GM21360 (cell line): ENCODE measurements around the gene SOCS3.

Experiments used
- ATAC-seq: cut with Tn5 transposase; IDR thresholded peaks from one replicate; pipeline ENCODE4 v1.9.1; 2021; ENCODE audit warnings: mild to moderate bottlenecking, moderate library complexity; ENCODE audit not compliant: unreplicated experiment

SOCS3 gene

DNA sequence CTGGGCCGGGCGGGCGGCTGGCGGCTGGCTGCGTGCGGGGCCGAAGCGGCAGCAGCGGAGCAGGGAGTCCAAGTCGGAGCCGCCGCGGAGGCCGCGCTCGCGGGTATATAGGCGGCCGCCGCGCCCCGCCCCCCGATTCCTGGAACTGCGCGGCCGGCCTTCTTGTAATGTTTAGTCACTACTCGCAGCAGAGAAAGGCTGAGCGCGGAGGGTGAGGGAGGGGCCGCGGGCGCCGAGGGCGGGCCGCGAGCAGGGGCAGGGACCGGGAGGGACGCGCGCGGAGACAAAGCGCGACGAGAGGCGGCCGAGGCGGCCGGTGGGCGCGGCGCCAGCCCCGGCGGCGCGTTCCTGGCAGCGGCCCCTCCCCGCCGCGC, at the start of gene SOCS3:
Gene SOCS3, minus strand, starts transcription at position 81 of the 374 bp plus-strand sequence. CDS start 982 bp downstream, outside the sequence.
- ATAC-seq, result peak; percentile 36

- ATAC-seq, result no peak
Observed at GRCh38 chr17:78409191-78409928, 49.5 kb upstream of the SOCS3 start.

DNA sequence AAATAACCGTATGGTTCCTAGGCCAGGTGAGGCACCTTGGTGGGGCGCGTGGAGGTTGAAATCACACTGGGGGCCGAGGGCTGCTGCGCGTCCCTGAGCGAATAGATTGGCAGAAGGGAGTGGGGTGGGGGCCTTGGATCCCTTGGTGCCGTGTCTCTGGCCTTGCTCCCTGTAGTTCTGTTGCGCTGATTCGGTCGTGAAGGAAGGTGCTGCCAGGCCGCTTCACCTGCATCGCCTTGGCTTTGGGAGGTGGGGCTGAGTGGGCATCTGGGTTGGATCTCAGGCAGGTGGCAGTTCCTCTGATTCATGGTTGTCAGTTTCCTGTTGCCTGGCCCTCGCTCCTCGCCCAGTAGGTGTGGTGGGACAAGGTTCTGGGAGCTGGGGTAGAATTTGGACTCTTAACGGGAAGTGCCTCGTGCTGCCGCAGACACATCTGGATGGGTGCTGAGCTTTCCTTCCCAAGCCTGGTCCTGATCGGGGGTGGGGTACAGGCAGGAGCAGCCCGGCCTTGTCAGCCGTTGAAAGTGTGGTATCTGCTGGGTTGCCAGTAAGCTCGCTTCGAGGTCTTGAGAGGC, 48.7 kb upstream of the SOCS3 start:
- no peak for ATAC-seq

GRCh38 chr17:78407387-78408000, 47.6 kb upstream of the SOCS3 start:
- no peak for ATAC-seq

- no peak for ATAC-seq
Observed at GRCh38 chr17:78406920-78407319, 47.0 kb upstream of the SOCS3 start.

DNA sequence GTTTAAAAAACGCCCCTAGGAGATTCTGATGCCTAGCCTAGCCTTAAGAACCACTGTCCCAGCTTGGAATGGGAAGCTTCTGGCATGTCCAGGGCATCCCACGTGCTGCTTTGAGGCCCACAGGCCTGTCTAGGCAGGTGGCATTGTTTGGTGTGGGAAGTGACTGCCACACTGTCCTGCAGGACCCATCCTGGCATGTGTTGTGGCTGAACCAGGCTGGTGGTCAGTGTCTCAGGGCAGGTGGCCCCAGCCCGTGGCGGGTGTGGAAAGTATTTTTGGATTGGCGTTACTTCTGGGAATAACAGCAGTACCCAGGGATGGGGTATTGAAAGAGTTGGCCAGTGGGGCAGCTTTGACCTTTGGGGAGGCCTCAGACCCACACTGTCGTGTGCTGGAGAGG, 46.5 kb upstream of the SOCS3 start:
- ATAC-seq, result no peak

- no peak for ATAC-seq
Observed at GRCh38 chr17:78403822-78404221, 43.9 kb upstream of the SOCS3 start.

DNA sequence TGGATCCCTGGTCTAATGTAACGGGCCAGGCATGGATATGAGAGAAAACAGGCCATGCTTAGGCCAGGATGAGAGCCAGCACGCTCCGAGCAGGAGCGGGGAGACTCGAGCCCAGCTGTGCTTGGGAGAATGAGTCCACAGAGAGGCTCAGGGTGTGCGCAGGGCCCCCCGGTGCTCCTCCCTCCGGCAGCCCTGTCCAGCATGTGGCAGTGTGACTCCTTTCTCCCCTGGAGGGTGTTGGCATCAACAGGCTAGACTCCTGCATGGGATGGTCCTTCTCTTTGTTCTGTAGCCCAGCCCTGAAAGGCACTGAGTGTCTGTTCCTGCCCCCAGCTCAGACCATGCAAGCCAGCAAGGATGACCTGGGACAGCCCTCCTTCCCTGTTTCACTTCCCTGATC, 42.0 kb upstream of the SOCS3 start:
- ATAC-seq, result no peak

- ATAC-seq, result no peak
Observed at GRCh38 chr17:78401246-78401645, 41.4 kb upstream of the SOCS3 start.

DNA sequence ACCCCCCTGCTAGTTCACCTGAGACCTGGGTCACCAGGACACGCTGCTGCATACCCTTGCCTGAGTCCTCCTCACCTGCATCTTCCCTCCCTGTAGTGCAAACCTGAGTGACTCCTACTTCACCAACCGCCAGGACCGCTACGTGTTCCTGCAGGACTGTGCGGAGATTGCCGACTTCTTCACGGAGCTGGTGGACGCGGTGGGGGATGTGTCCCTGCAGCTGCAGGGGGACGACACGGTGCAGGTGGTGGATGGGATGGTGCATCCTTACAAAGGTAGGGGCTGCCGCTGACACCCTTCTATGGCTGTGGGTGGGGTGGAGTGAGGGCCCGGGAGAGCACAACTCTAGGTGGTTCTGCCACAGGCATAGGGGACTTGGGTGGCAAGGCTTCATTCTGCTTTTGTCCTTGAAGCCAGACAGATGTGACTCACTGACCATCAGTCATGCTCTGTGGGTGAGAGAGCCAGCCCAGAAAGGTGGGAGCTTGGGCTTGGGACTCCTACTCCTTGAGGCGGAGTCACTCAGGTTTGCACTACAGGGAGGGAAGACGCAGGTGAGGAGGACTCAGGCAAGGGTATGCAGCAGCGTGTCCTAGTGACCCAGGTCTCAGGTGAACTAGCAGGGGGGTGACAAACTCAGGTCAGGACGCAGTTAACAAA, 40.8 kb upstream of the SOCS3 start:
- ATAC-seq, result no peak

- ATAC-seq, result no peak
Observed at GRCh38 chr17:78399693-78400144, 39.8 kb upstream of the SOCS3 start.

- no peak for ATAC-seq
Observed at GRCh38 chr17:78399028-78399692, 39.3 kb upstream of the SOCS3 start.

GRCh38 chr17:78398390-78398789, 38.5 kb upstream of the SOCS3 start:
- no peak for ATAC-seq

DNA sequence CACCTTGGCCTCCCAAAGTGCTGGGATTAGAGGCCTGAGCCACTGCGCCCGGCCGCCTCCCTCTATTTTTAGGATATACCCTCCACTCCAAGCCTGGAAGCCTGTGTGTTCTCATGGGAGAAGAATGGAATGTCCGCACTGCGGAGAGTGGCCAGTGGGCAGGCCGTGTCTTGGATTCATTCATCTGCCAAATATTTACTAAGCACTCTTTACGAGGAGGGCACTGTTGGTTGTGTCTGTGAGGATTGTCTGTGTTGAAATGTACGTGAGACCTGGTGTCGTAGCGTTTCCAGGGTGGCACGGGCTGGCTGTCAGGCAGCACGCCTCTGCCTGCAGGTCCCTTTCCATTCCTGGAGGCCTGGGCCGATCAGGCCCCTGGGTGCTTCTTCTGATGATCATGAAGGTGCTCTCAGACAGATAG, 37.8 kb upstream of the SOCS3 start:
- ATAC-seq, result no peak

GRCh38 chr17:78396441-78397337, 36.8 kb upstream of the SOCS3 start:
- no peak for ATAC-seq

DNA sequence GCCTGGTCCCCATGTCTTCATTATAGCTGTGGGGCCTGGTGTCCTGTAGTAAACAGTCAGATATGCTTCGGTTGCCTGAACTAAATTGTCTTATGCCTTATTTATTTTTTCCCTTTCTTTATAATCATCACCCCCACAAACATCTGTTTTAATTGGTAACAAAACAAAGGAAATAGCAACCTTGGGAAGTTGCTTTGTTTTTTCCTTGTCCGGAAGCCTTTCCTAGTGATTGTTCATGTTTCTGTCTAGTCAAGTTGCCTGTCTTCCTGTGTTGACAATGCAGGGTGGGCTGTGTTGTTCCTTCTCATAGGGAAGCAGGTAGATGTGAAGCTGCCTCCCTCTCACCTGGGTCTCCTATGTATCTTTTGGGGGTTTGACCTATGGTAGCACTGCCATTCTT, 35.3 kb upstream of the SOCS3 start:
- ATAC-seq, result no peak

DNA sequence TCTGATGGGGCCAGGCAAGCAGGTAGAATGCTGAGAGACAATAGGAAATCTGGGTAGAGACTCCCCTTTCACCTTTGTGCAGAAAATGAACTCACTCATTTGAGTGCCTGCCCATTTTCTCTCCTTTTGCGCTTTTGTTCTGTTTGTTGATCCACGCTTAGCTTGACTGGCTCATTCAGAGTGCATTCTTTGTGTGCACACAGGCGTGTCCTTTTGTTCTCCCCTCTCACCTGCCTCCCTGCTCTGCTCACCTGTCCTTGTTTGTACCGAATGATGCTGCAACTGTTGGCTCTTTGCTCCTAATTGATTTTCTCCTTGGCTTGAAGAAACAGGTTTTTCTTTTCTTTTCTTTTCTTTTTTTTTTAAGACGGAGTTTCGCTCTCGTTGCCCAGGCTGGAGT, 34.3 kb upstream of the SOCS3 start:
- ATAC-seq, result no peak

GRCh38 chr17:78393575-78393974, 33.7 kb upstream of the SOCS3 start:
- no peak for ATAC-seq

DNA sequence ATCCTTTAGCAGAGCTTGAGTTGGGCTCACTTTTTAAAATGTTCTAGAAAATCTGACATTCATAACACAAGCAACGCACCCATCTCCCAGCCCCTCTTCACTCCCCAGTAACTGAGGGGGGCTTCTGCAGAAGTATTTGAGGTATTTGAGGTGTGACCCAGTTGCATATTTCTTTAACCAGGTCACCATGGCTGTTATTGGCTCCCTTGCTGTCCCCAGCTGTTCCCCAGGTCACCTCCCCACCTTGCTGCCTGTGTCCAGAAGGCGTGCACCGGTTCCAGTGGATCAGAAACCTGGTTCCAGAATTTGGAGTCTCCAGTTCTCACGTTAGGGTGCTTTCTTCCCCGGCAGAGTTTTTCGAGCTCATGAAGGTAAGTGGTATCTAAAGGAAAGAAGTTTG, 32.4 kb upstream of the SOCS3 start:
- no peak for ATAC-seq

- ATAC-seq, result no peak
Observed at GRCh38 chr17:78391843-78392242, 32.0 kb upstream of the SOCS3 start.
